GDM1 (cell line): ENCODE data around the gene BTBD2.
A peak's percentile ranks its signal among the peaks of the same experiment; 100 is the strongest.

Experiments
- DNase-seq: peaks from one replicate; lab custom pipeline; 2025; lab: John Stamatoyannopoulos, UW

BTBD2 gene

DNA sequence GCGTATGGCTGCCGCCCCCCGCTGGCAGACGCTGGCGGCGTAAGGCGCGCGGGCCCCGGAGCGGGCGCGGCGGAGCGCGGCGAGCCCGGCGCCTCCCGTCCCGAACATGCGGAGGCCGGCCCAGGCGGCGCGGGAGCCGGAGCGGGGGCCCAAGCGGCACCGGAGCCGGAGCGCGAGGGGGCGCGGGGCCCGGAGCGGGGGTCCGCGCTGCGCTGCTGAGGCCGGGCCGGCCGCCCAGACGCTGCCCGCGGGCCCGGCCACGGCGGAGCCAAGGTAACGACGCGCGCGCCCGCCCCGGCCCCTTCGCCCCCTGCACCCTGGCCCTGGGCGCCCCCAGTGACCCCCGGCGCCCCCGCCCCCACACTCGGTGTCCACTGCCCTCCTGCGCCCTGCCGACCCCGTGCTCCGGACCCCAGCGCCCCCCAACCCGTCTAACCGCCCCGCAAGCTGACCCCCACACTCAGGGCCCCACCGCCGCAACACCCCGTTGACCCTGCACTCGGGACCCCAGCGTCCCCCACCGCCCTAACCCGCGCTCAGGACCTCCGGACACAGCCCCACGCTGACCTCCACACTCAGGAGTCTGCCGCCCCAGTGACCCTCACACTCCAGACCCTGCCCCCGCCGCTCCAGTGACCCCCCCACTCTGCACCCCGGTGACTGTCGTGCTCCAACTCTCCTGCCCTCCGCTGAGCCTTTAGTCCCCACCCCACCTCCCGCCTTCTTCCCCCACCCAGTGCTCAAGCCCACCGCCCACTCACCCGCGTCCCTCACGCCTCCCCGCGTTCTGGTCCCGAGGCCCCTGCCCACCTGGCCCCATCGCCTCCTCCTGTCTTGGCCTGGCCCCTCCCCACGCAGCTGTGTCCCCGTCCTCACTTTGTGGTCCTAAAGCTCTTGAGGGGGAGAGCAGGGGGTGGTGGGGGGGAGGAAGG, 74.1 kb downstream of the BTBD2 start, which contains the start of gene CSNK1G2:
TSS of gene CSNK1G2 (plus strand) at position 27 of the 932 bp plus-strand sequence. CDS start 28,601 bp downstream, outside the sequence.
- DNase-seq: no peak

DNA sequence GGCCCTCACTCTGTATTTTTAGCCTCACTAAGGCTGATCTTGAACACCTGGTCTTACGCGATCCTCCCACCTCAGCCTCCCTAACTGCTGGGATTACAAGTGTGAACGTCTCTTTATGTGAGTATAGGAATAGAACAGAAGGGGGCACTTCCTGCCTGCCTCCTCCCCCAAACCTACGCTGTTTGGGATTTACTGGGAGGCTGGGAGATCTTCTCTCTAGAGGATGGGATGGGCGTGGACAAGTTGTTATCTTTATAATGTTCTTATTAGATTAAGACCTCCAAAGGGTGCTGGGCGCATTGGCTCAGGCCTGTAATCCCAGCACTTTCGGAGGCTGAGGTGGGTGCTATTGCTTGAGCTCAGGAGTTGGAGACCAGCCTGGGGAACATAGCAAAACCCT, 77.4 kb downstream of the BTBD2 start:
- no peak for DNase-seq

DNA sequence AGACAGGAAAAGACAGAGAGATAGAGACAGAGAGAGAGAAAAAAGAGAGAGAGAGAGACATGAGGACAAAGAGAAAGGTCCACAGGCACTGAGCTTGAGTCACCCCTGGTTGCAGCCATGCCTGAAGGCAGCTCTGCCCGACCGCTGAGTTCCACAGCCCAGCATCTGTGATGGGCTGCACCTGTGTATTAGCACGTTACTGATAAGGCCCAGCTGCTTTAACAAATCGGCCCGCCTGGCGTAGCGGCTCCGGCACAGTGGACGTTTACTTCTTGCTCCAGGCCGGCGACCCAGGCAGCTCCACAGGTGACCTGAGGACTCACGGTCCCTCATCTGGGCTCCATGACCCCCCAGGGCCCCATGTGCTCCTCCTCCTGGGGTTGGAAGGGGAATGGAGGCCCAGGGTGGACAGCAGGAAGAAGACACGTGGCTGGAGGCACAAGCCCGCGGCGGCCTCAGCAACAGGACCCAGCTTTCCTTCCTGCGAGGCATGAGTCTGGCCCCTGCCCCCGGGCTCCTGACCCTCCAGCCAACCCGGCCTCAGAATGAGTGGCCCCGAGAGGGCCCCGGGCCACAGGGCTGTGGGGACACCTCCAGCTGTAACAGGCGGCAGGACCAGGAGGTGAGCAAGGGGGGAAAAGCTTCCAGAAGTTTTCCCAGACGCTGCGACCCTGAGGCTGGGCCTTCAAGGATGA, 78.5 kb downstream of the BTBD2 start:
- DNase-seq: no peak

DNA sequence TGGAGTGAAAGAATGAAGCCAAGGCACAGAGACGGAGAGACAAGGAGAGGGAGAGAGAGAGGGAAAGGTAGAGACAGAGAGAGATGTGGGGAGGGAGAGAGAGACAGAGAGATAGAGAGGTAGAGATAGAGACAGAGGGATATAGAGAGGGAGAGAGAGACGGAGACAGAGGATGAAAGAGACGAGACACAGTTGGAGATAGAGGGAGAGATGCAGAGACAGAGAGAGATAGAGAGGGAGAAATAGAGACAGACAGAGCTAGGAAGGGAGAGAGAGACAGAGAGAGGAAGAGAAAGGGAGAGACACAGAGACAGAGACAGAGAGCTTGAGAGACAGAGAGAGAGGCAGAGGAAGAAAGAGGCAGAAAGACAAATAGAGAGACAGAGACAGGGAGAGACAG, 79.1 kb downstream of the BTBD2 start:
- DNase-seq: no peak

DNA sequence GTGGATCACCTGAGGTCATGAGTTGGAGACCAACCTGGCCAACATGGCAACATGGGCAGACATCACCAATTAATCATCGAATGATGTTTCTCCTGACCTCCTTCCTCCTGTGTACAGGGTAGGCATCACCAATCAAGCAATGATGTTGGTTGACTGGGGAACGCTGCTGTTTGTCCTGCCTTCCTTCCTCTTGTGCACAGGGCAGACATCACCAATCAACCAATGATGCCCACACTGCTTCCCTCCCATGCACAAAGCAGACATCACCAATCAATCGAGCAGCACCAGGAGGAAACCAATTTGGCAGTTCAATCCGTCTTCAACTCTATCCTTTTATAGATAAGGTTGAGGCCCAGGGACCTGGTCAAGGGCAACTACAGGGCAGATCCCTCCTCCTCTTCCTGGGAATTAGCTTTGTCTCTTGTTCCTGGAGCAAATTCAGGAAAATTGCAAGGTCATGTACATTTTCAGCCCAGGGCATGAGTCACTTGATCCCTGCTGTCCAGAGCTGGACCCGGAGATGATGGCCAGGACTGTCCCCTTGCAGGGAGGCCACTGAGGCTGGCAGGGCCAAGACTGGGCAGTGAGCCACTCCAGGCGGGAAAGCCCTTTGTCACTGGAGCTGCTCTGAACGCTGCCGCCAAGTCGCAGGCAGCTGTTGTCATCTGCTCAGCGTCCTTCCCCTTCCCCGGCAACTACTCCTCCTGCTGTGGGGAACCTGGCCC, 79.9 kb downstream of the BTBD2 start:
- peak; percentile 83 for DNase-seq
